Chondrocyte (in vitro differentiated cells): ENCODE data around the gene ACACA. TPM values are rescaled to one million over a fixed set of nuclear protein-coding genes. Genes with fewer than 3 reads are reported as not detected.

Experiments
- DNase-seq: peaks from one replicate; pipeline ENCODE4 v3.0.0; 2021; ENCODE audit warnings: mixed read lengths, low spot score
- H3K27ac Mint-ChIP-seq: one replicate; pipeline ENCODE4 v1.8.0; 2021; ENCODE audit warnings: mild to moderate bottlenecking, moderate library complexity, mixed read lengths; ENCODE audit not compliant: unreplicated experiment
- H3K27me3 Mint-ChIP-seq: 2 replicates; pipeline ENCODE4 v1.8.0; 2021; ENCODE audit warnings: low read depth, mixed read lengths
- H3K36me3 Mint-ChIP-seq: 2 replicates; pipeline ENCODE4 v1.8.0; 2021; ENCODE audit warnings: low read depth, mixed read lengths
- H3K4me1 Mint-ChIP-seq: 2 replicates; pipeline ENCODE4 v1.8.0; 2021; ENCODE audit warnings: low read depth, mild to moderate bottlenecking, mixed read lengths
- H3K4me3 Mint-ChIP-seq: one replicate; pipeline ENCODE4 v1.8.0; 2021; ENCODE audit warnings: mild to moderate bottlenecking, moderate library complexity, mixed read lengths; ENCODE audit not compliant: unreplicated experiment
- H3K9me3 Mint-ChIP-seq: 2 replicates; pipeline ENCODE4 v1.8.0; 2021; ENCODE audit warnings: low read depth, mixed read lengths
- total RNA-seq: library from RNA; stranded (reverse); gene quantifications from 3 replicates; pipeline ENCODE4 v1.2.1, GENCODE V29; 2021
- TF ChIP-seq, protein P1 (sequence below): fragments of 200-600 bp; sonication (generic); IDR thresholded peaks from 2 replicates; pipeline ENCODE4 v1.5.0; 2021; ENCODE audit warnings: antibody characterized with exemption, mild to moderate bottlenecking, moderate library complexity

Gene ACACA
- total RNA-seq, 1 donor from 2014 or later = 77.1 TPM

DNA sequence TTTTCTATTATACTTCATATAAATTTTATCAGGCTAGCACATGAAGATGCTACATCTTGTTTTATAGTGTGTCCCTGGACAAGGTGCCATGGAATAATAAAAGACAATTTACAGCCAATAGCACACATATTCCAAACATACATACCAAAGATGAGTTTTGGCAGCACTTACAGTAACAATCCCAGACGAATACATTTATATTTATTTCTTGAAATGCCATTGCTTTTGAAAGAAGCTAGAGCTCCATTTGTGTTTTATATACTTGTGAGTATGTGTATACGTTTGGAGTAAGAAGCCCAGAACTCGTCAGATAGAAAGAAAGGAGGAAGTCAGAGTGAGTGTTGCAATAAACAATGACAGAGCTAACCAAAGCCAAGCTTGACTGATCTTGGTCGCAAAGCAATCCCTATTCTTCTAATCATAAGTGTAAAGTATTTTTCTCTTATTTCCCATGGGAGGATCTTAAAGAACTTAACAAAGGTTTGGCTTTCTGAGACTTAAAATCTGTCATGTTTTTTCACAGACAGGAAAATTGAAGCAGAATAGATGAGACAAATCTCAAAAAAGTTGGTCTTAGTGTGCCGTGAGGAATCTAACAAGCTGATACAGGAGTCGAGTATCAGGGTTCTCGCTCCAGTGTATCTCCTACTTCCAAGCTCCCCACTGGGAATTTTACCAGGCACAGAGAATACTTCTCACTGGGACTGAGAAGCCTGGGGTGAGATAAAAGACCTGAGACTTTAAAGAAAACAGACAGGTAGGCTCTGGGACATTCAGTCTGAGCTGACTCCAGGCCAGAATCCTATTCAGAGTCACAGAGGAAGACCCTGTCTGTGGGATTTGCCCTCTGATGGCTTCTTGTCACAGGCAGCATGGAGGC lies 282.5 kb downstream of the ACACA start:
- no peaks in the 10 kb centered on the region for H3K9me3 Mint-ChIP-seq
- H3K27me3 Mint-ChIP-seq = no peaks in the 10 kb centered on the region
- no peak overlapping the region for H3K4me3 Mint-ChIP-seq
- H3K36me3 Mint-ChIP-seq = peaks cover 24% of the 10 kb centered on the region
- H3K27ac Mint-ChIP-seq = no peak overlapping the region
- TF ChIP-seq, protein P1, sequence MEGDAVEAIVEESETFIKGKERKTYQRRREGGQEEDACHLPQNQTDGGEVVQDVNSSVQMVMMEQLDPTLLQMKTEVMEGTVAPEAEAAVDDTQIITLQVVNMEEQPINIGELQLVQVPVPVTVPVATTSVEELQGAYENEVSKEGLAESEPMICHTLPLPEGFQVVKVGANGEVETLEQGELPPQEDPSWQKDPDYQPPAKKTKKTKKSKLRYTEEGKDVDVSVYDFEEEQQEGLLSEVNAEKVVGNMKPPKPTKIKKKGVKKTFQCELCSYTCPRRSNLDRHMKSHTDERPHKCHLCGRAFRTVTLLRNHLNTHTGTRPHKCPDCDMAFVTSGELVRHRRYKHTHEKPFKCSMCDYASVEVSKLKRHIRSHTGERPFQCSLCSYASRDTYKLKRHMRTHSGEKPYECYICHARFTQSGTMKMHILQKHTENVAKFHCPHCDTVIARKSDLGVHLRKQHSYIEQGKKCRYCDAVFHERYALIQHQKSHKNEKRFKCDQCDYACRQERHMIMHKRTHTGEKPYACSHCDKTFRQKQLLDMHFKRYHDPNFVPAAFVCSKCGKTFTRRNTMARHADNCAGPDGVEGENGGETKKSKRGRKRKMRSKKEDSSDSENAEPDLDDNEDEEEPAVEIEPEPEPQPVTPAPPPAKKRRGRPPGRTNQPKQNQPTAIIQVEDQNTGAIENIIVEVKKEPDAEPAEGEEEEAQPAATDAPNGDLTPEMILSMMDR = no peak
- peaks cover 2% of the 10 kb centered on the region for H3K4me1 Mint-ChIP-seq
- DNase-seq = no peak

DNA sequence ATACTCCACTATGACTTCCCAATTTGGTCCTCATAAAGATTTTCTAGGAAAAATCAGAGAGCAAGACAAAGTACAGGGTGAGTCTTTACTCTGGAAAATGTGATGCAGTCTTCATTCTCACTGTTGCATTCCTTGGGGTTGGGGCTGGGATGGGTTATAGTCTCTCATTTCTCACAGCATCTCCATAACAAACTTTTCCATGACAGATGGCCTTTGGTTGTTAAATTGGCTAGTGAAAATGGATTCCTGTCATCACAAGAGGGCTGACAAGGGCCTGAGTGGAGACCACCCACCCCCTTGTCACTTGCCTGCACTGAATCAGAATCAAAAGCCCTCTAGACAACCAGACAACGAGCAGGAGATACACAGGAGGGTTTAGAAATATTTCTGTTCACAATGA lies 283.2 kb downstream of the ACACA start:
- TF ChIP-seq, protein P1 = no peak
- H3K4me3 Mint-ChIP-seq = no peak overlapping the region
- peaks cover 23% of the 10 kb centered on the region for H3K36me3 Mint-ChIP-seq
- peaks cover 2% of the 10 kb centered on the region for H3K4me1 Mint-ChIP-seq
- H3K27ac Mint-ChIP-seq = no peak overlapping the region
- H3K27me3 Mint-ChIP-seq = no peaks in the 10 kb centered on the region
- no peaks in the 10 kb centered on the region for H3K9me3 Mint-ChIP-seq
- DNase-seq = no peak

DNA sequence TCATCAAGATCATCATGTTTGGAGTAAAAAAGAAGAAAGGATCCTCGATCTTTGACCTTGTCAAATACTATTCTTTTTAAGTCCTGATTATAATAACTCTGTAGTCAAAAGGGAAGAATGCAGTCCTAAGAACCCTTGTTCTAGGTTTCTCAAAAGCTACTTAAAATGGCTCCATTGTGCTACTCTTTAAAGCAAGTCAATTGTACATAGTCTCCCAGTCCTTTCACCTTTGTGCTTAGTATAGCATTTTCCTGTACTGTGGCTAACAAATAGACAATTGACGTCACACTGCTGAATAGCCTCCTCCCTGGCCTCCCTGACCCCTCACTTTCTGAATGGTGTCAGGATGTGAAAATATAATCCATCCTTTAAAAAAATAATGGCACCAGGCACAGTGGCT lies 285.0 kb downstream of the ACACA start:
- Mint-ChIP-seq H3K4me3 (no peak overlapping the region), H3K36me3 (peaks cover 23% of the 10 kb centered on the region), H3K9me3 (no peaks in the 10 kb centered on the region), H3K4me1 (peaks cover 2% of the 10 kb centered on the region), H3K27me3 (no peaks in the 10 kb centered on the region), H3K27ac (no peak overlapping the region)
- TF ChIP-seq, protein P1 = no peak
- DNase-seq = no peak

DNA sequence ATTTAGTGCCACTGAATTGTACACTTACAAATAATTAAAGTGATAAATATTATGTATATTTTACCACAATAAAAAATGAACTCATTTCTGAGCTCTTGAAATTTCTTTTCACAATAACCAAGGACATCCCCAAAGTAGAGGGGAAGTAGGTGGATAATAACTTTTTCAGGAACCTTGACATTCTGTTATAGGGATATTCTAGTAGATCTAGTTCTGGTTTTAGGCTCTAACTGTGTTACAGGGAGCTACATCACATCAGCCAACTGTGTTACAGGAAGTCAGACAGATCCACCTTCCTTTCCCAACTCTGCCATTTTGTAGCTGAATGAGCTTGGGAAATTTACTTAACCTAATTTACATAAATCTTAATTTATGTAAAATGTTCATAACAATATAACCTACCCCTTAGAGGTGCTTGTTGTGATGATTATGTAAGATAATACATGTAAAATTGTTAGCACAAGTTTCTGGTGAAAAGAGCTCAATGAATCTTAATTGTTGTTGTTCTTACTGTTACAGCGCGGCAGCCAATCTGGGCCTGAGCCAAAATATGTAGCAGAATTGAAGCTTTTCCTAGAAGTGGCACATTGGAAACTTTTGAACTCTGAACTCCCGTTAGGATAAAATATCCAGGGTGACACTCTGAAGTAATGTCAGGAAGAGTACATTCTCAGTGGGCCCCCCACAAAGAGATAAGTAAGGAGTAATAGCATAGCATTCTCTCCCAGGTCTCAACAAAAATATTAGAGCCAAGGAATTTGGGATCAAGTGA lies 288.1 kb downstream of the ACACA start:
- TF ChIP-seq, protein P1 = no peak
- H3K36me3 Mint-ChIP-seq = peaks cover 21% of the 10 kb centered on the region
- H3K27ac Mint-ChIP-seq = no peak overlapping the region
- DNase-seq = no peak
- H3K27me3 Mint-ChIP-seq = no peaks in the 10 kb centered on the region
- peaks cover 2% of the 10 kb centered on the region for H3K4me1 Mint-ChIP-seq
- no peaks in the 10 kb centered on the region for H3K9me3 Mint-ChIP-seq
- no peak overlapping the region for H3K4me3 Mint-ChIP-seq

DNA sequence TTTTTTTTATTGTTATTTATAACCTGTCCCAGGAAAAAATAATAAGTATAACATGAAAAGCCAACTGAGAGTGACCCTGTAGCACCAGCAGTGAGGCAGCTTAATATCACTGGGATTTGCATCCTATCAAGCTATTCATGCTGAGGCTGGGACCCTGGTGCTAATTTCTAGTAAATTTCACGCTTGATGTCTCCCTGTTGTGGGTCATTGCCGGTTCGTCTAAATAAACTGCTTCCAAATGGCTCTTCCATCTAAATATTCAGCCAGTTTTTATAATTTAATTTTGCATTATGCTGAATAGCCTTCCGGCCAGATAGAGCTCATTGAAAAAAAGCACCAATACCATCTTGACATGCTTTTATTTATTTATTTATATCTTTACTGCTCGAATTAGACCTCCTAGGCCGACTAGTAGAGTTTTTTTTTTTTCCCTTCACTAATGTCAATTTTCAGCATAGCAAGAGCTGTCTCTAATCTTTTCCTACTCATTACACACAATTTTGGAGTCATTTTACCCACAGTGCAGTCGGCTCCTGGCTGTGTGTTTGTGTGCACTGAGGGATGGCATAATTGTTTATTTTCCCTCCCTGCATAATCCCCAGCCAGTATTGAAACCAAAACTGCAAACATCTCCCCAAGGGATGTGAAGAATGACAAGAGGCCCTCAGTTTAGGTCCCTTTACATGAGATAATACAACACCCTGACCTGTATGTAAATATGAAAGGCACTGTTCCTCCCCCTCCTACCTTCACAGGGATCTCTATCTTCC lies 289.1 kb downstream of the ACACA start:
- Mint-ChIP-seq H3K4me1 (no peaks in the 10 kb centered on the region), H3K9me3 (no peaks in the 10 kb centered on the region), H3K36me3 (peaks cover 23% of the 10 kb centered on the region), H3K27ac (no peak overlapping the region), H3K4me3 (no peak overlapping the region), H3K27me3 (no peaks in the 10 kb centered on the region)
- TF ChIP-seq, protein P1 = no peak
- DNase-seq = no peak
